ENCODE data around the gene TNNI3.

- no peak for TF ChIP-seq ATF3 (CRISPR knock-in tag; conservative IDR thresholded peaks at IDR 0.05)
- TF ChIP-seq CTCF (IDR thresholded peaks at IDR 0.05), result no peak
- no peak for TF ChIP-seq RELA (CRISPR knock-in tag; IDR thresholded peaks at IDR 0.05; ENCODE audit: borderline replicate concordance)
- TF ChIP-seq ATF2 (CRISPR knock-in tag; IDR thresholded peaks at IDR 0.05; ENCODE audit: borderline replicate concordance, low read depth), result no peak
- no peak for TF ChIP-seq ZSCAN18 (CRISPR knock-in tag; IDR thresholded peaks at IDR 0.05)
- no peak for TF ChIP-seq RORB (CRISPR knock-in tag; IDR thresholded peaks at IDR 0.05)
- TF ChIP-seq USF2 (CRISPR knock-in tag; IDR thresholded peaks at IDR 0.05), result no peak
- no peak for TF ChIP-seq FOXK1 (CRISPR knock-in tag; IDR thresholded peaks at IDR 0.05)
- no peak for TF ChIP-seq ZBTB21 (CRISPR knock-in tag; IDR thresholded peaks at IDR 0.05; ENCODE audit: borderline replicate concordance)
Measured at GRCh38 chr19:55173186-55173713, 15.7 kb upstream of the TNNI3 start.

Data from WTC11 (cell line).